Renal cortical epithelial cell (primary cell): ENCODE measurements around the gene CYP19A1. TPM values are rescaled to one million over a fixed set of nuclear protein-coding genes. Genes with fewer than 3 reads are reported as not detected.
"Not testable (repeated sequence)": the region's sequence is repeated elsewhere in the genome, so short reads cannot be mapped to it uniquely, and the experiment has no call there.

Experiments
- DNase-seq: peaks from one replicate; pipeline ENCODE4 v3.0.0-alpha.2; 2011; ENCODE audit warnings: low read depth
- total RNA-seq: library from RNA; depleted of rRNA; stranded (reverse); fragments of >200 nt; gene quantifications from 2 replicates; pipeline ENCODE4 v1.2.3, GENCODE V29; 2014

CYP19A1 gene
- total RNA-seq, 1 donor from 2014 or later: not detected

DNA sequence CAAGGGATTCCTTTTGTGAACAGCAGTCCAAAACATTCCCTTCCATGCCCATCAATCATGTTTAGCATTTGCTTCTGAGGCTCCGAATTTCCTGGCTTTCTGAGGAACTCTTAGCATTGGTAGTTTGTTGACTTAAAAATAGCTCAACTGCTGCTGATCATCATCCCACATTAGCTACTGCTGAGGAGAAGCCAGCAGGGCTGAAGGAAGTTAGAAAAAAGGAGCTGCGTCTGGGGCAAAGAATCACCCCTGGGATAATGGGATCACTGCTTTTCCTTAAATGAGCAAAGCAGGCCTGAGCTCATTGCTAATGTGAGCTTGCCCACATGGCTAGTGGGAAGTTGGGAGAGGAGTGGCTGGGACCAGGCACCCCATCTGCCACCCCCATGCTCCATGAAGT is 39.8 kb downstream of the CYP19A1 start:
- DNase-seq: no peak

DNA sequence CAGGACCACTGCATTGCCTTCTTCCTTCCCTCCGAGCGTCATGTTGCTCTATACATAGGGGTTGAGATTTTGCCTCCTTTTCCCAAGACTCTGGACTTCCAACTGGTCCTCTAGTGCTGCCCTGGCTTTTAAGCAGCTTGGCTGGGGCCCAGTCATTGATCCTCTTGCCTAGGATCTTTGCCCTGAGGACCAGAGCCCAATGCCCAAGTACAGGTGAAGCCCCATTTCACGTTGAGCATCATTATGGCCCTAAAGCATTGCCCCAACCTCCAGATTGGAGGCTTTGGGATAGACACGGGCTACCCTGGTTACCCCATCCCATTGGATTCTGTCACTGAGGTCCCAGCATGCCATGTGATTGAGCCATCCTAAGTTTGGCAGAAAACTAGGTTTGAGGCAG is 47.7 kb downstream of the CYP19A1 start:
- DNase-seq: no peak

DNA sequence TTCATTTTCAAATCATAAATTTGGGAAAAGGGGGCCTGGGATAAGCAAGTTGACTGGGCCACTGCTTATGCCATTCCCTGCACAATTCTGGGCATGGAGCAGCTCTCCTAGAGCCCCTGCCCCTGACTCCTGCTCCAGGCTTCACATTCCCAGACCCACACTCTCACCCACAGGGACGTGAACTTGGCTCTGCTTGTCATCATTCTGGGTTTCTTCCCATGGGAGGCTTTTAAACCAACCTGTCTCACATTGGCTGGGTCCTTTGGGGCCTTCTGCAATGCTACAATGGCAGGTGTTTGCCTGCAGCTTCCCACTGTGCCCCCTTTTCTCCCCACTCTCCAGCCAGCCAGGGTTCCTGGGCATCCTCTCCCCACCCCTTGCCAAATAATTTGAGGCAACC is 49.1 kb downstream of the CYP19A1 start:
- no peak for DNase-seq

DNA sequence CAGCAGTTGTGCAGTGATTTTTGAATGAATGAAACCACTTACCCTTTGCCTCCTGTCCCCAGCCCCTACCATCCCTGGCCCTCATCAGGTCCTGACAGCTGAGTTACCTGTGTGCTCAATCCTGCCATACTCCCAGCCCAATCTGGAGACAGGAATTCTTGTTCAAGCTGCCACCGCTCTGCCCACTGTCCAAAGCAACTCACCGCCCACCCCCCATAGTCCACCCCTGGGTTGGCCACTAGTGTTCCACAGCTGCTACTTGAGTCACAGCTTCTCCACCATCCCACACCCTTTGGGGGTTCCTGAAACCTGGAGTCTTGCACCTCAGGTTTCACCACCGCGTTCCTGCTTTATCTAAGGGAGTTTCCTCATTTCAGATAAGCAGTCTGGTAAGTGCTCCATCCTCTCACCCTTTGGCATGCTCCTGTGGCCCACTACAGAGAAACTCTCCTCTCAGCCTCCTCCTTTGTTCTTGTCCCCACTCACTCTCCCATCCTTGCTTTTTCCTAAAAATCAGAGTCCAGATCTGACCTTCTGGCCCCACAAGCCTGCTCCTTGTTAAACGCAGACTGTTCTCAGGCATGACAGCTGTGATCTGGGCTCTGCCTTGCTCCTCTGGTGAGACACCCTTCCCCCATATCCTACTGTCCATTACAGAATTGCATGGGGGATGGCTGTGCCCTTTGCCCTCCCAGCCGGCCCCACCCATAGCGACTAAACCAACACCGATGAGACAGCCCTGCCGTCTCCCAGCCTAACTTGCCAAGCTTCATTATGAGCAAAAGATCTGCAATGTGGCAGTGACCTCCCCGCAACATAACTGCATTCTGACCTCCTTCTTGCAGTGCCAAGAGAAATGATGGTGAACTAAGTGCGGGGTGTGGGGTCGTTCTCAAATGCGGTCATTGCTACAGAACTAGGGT is 50.0 kb downstream of the CYP19A1 start:
- no peak for DNase-seq

DNA sequence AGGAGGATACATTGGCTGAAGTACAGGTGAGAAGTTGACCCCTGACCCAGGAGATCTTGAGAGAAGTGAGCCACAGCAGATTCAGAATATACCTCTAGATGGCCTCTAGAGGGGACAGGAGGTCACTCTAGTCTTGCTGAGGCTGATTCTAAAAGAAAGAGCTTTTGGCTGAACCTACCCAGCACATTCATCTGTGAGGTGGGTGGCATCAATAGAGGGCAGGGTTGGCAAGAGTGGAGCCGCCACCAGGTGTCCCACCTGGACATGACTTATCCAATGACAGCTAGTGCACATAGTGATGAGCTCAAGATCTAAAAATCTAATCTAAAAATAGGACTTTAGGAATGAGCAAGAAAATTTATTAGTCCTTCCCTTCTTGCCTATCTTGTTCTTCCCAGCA is 51.6 kb downstream of the CYP19A1 start:
- DNase-seq: no peak

DNA sequence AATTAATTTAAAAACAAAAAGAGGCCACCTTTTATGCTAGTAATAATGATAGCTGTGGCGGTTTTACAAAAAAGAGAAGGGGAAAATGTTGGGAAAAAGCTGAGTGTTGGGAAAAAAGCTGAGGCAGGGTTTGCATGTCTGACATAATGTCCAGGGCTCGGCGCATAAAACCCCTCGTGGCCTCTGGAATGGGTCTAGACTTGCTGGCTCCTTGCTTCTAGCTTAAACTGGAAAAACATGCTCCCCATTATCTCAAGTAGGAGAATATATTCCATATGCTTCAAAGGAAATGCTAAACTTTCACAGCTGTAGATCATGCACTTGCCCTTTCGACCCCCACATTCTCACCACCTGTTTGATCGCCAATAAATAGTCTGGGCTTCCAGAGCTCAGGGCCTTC is 53.0 kb downstream of the CYP19A1 start:
- no peak for DNase-seq

DNA sequence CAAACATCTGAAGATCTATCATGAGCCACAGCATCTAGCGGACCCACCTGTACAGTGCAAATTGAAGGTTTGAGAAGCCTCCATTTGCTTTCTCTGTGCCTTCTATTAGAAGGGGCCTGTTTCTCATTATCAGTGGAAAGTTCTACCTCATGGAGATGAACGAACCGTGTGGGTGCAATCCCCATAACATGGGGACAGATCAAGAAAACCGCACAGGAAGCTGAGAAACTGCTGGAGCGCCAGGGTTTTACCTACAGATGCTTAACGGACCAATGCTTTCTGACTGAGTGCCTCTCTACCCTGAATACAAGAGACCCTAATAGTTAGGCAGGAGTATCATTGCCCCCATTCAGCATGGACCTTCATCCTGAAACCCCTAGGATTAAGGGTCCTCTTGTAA is 53.5 kb downstream of the CYP19A1 start:
- no peak for DNase-seq

DNA sequence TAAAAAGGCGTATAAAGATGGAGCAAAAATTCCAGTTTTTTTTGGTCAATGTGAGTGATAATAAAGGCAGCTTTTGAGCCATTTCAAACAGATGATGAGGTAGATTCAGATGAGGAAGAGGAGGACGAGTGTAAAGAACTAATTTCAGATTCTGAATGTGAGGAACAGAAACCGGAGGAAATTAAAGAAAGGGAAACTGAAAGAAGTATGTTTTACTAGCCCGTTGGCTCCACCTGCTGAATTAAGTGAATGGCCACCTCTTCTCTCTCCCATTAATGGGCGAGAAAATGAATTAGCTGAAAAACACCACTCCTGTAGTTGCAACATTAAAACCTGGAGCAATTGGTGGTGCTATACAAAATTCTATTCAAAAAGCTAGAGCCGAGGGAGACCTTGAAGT is 55.4 kb downstream of the CYP19A1 start:
- DNase-seq: no peak

DNA sequence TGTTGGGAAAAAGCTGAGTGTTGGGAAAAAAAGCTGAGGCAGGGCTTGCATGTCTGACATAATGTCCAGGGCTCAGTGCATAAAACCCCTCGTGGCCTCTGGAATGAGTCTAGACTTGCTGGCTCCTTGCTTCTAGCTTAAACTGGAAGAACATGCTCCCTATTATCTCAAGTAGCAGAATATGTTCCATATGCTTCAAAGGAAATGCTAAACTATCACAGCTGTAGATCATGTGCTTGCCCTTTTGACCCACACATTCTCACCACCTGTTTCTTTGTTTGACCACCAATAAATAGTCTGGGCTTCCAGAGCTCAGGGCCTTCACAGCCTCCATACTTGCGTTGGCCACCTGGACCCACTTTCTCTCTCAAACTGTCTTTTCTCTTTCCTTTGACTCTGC is 56.2 kb downstream of the CYP19A1 start:
- DNase-seq: not testable (repeated sequence)

DNA sequence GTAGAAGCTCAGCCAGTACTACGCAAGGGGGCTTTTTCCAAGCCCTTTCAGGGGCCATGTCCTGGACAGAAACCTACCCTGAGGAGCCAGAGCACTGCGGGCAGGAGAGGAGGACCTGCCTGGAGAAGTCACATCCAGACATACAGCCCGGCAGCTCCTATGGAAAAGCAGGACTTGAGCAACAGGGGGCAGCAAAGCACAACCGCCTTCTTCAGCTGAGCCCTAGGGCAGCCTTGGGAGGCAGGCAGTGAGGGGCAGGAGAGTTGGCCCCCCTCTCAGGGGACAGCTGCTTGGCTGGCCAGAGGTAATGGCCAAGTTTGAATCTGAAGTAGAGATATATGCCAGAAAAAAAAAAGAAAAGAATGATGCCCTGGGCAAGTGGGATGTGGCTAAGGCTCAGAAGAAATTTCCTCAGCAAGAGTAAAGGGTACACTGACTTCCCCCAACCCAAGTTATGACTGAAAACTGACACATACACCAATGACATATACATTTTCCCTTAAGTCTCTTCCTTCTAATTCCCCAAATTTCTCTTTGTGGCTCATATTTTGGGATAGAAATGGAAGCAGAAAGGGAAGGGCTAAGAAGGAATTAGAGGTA is 56.9 kb downstream of the CYP19A1 start:
- peak; percentile 32 for DNase-seq

DNA sequence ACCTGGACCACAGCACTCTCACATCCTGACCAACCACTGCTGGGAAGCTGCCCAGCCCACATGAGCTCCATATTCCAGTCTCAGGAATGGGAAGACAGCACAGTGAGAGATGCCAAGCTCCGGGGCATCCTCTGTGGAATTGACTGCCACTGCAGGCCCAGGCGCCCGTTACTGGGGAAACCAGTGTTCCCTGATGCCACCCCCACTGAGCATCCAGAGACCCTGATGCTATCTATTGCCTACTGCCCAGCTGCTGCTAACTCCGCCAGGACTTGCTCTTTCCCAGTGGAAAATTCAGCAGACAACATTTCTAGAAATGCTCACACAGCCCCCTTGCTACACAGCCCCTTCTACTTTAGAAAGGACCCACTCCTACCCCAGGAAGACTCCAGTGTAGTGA is 57.6 kb downstream of the CYP19A1 start:
- DNase-seq: no peak

DNA sequence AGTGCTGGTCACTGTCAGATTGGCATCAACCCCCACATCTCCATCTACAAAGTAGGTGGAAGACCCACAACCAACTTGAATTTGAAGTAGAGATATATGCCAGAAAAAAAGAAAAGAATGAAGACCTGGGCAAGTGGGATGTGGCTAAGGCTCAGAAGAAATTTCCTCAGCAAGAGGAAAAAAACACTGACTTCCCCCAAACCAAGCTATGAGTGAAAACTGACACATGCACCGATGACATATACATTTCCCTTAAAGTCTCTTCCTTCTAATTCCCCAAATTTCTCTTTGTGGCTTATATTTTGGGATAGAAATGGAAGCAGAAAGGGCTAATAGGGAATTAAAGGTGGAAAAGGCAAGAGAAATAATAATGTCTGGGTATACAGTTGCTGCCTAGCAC is 59.0 kb downstream of the CYP19A1 start:
- no peak for DNase-seq

DNA sequence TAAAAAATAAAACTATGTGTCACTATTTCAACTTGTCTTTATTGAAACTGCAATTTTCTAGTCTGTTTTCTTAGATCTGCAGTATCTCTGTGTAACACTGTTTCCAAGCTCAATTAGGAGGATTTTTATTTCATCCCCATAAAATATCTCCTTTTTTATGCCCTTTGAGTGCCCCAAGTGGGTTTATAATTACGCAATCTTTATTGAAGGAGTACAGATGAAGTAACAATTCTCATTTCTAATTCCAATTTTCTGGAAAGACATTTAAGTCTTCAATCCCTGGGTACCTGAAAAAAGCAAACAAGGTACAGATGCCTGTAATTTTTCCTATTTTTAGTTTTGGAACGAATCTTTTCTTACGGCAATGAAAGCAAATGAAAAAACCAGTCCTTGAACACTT is 61.3 kb downstream of the CYP19A1 start:
- DNase-seq: no peak

DNA sequence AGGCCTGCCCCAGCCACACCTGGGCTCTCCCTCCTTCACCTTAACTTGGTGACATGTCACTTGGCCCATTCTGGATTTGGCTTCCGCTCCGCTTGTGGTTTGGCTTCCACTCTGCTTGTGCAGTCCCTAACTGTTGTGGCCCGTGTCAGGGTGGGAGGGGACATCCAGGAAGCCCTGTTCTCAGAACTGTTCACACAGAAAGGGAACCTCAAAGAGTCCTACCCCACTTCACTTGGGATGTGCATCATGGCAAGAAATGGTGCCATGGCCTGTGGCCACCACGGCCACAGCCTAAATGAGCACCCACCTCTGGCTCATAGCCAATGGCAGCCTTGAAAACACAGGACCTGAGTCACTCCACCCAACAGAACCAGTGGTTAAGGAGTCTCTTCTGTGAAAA is 63.4 kb downstream of the CYP19A1 start:
- DNase-seq: no peak

DNA sequence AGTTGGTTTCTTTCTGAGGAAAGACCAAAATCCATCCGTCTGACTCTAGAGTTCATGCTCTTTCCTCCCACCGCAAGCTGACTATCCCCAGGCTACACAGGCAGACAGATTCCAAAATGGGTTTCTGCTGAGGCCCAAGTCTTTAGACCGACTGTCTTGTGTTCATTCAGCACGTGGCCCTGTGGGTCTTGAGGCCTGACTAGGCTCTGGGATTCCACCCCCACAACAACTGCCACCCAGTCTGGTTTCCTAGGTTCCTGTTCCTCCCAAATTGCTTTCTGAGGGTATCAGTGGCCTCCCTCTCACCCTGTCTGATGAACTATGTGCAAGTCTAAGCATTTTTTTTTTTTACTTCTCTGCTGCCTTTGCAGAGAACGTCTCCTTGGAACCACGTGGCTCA is 67.7 kb downstream of the CYP19A1 start:
- no peak for DNase-seq

DNA sequence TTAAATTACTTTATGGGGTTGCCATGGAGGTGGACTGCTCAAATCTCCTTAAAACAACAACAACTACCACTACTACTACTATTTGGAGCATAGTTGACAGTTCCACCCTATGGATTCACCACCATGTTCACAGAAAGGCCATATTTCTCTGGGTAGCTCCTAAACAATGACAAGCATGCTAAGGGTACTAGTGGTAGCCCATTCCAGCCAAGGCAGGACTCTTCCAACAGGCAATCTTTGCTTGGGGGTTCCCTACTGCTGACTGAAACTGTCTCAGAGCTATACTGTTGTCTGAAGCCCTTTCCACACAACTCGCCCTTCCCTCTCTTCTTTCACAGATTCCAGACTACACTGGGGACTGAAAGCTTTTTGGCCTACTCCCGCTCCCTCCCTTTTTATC is 68.9 kb downstream of the CYP19A1 start:
- DNase-seq: no peak

DNA sequence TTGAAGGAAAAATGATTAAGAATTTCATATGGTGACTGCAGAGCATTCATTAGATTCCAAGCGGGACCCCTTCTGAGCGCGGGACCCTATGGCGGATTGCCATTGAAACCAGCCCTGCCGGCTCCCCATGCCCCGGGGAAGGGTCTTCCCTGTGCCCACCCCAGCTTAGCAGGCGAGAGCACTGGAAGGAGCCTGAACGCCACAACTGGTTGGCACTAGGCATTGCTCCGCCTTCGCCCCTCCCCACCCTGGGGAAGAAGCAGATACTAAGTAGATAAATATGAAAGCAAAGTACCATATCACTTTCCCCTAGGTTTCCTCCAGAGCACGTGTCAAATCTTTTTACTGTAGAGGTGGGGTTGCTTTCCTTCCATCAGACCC is 70.7 kb downstream of the CYP19A1 start:
- no peak for DNase-seq

DNA sequence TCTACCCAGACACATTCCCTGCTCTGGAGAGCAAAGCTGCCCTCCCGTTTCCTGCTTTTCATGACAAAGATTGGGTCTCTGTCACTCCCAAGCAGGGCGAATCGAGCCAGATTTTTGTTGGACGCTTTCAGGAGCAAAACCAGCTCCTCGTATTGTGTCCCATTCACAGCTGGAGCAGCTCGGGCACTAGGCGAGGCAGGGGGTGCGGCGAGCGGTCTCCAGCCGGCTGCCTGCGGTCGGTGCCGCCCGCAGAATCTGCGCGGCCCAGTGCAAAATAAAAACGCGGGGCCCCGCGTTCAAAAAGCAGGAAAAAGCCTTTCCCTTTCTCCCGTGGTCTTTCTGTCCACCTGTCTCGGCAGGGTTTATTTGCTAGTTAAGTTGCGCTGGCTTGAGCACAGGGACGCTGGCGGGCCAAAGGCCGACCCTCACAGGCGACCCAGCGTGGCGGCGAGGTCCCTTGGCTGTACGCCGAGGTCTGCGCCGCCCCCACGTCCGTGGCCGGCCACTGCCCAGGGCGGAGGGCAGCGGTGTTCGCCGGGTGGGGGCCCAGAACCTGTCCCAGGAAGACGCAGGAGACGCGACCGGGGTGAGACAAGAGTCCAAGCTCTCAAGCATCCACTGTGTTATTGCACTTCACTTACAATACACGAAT is 71.2 kb downstream of the CYP19A1 start:
- no peak for DNase-seq

DNA sequence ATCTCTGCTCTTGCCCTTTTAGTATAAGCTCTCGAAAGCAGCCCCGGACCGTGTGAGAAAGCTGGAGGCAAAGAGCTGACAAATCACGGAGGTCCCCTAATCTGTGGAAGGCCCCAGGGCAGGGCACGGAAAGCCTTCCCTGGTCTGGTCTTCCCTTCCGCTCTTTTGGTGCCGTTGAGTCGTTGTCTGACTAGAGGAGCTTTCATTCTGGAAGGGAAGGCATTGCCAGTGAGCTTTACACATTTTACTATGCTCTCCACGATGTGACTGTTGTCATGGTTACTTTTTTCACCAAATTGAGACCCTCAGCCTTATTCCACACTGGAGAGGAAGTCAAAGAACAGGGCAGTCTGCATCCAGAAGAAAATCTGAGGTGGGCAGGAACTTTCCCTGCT is 71.7 kb downstream of the CYP19A1 start:
- DNase-seq: no peak

DNA sequence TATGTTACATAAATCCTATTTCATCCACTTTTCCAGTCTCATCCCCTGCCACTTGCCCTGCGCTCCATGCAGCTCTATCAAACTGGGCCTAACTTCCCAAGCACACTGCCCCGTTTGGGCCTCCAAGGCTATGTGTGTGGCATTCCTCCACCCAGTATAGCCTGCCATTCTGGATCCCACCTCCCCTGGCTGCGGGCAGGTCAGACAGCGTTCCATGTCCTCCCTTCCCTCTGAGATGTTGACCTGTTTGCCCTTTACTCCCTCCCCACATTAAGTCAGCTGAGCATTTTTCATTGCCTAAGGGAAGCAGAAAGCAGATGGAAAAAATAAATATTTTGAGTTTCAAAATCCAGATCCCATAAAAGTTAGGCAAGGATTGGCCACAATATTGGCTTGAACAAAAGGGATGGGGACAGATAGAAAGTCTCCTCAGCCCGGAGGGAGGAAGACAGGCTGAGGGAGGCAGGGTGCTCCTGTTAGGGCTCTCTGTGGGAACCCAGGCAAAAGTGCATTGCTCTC is 73.3 kb downstream of the CYP19A1 start:
- no peak for DNase-seq

DNA sequence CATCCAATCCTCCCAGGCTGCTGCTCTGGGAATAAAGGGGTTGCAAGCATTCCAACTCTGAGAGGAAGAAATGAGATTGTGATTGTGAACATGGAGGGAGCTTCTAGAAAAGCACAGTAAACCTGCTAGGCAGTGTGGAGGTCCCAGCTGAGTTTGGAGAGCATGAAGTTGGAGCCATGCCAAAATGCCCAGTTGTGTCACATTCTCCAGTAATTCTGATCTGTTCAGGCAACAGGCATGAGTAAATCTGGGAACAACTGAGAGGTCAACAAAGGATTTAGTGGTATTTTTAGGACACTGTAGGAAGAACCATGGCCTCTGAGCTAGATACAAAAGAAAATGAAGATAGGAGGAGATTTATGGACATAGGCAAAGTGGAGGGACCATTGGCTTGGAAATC is 74.7 kb downstream of the CYP19A1 start:
- DNase-seq: no peak

DNA sequence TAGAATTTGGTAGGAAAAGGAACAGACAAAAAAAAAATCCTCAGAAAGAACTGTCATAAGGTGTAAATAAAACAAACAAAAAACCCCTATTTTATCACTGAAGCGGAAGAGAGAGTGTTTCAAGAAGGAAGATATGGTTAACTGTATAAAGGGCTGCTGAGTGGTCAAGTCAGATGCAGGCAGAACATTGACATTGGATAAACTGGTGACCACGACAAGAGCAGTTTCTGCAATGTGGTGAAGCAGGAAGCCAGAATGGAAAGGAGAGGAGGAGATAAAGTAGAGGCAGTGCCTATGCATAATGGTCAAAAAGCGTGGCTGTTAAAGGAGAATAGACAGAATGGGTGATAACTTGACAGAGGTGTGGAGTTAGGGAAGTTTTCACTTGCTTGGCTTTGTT is 75.3 kb downstream of the CYP19A1 start:
- no peak for DNase-seq

DNA sequence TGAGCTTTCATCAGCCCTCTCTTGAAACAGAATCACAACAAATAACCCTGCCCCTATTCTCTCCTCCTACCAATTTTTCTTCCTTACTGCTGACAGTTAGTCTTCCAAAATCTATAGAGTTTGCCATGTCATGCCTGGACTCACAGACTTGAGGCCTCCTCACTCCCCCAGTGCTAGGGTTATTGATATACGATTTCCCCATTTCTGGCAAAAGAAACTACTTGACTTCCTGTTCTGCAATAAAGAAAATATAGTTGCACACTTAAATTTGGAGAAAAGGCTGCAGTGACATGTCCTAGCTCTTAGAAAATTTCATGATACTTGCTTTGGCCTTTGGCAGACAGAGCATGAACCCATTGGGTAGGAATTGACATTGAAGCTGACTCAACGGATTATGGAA is 75.9 kb downstream of the CYP19A1 start:
- DNase-seq: no peak
